GM10248 (cell line): Measurements from ENCODE around the gene ACVR1B.

ENCODE experiments used
- CTCF ChIA-PET: fragments of 300-600 bp; sonication (Branson Sonifier 250); formaldehyde crosslinking; extraction: SDS; loops from one replicate; lab custom pipeline; 2021; ENCODE audit warnings: antibody characterized with exemption; lab: Yijun Ruan, JAX
- POLR2A ChIA-PET: fragments of 350-650 bp; sonication (Branson Sonifier 250); formaldehyde crosslinking; extraction: SDS; loops from one replicate; lab custom pipeline; 2020; ENCODE audit warnings: antibody characterized with exemption; lab: Yijun Ruan, JAX
- DNase-seq: peaks from one replicate; pipeline ENCODE4 v3.0.0; 2012; ENCODE audit errors: extremely low spot score
- CTCF ChIP-seq: IDR thresholded peaks from 2 replicates; pipeline ENCODE4 v1.5.1; 2012; ENCODE audit warnings: mild to moderate bottlenecking, low read depth; ENCODE audit errors: extremely low read depth, missing control alignments, control extremely low read depth

Gene ACVR1B

GRCh38 chr12:51911788-51912711, 39.4 kb upstream of the ACVR1B start:
- CTCF ChIA-PET, result interaction anchor here (0.9 to 6.2 kb wide), 2 partner anchors 11 to 1154 kb away, joined by 3 to 42 read pairs; no protein-coding TSS in a partner anchor
- TF ChIP-seq CTCF, result no peak
- POLR2A ChIA-PET, result no interaction called here
- no peak for DNase-seq

DNA sequence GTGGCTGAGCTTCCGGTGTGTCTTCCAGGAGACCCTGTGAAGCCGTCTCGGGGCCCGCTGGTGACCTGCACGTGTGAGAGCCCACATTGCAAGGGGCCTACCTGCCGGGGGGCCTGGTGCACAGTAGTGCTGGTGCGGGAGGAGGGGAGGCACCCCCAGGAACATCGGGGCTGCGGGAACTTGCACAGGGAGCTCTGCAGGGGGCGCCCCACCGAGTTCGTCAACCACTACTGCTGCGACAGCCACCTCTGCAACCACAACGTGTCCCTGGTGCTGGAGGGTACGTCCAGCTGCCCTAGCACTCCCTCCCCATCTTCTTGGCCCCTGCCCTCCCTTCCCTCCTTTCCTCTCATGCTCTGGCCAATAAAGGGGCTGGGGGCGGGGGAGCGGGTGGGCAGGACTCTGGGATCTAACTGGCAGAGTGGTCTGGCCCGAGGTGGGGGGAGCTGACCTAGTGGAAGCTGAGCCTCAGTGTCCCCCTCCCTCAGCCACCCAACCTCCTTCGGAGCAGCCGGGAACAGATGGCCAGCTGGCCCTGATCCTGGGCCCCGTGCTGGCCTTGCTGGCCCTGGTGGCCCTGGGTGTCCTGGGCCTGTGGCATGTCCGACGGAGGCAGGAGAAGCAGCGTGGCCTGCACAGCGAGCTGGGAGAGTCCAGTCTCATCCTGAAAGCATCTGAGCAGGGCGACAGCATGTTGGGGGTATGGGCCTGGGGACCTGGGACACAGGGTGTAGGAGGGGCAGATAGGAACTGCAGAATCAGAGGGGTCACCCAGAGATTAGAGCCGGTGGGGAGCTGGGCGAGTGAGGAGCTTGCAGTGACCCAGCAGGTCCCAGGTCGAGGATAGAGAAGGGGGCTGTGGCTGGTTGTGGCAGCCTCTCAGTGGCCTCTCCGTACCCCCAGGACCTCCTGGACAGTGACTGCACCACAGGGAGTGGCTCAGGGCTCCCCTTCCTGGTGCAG, 38.1 kb upstream of the ACVR1B start:
- no peak for TF ChIP-seq CTCF
- POLR2A ChIA-PET, result no interaction called here
- DNase-seq, result no peak
- CTCF ChIA-PET, result interaction anchor here (0.9 to 6.2 kb wide), 5 partner anchors 10 to 1153 kb away, joined by 3 to 42 read pairs (median 5); no protein-coding TSS in a partner anchor

- CTCF ChIA-PET, result interaction anchor here (1.6 to 6.2 kb wide), 3 partner anchors 9 to 111 kb away, joined by 5 to 42 read pairs (median 7); no protein-coding TSS in a partner anchor
- DNase-seq, result no peak
- TF ChIP-seq CTCF, result no peak
- POLR2A ChIA-PET, result no interaction called here
These were observed 37.2 kb upstream of the ACVR1B start for GRCh38 chr12:51914034-51914923.

GRCh38 chr12:51915003-51915625, 36.4 kb upstream of the ACVR1B start:
- CTCF ChIA-PET, result interaction anchor here (2.2 to 6.2 kb wide), 2 partner anchors 8 to 110 kb away, joined by 7 to 42 read pairs; no protein-coding TSS in a partner anchor
- POLR2A ChIA-PET, result no interaction called here
- DNase-seq, result no peak
- no peak for TF ChIP-seq CTCF

- CTCF ChIA-PET, result interaction anchor here (1.0 to 6.2 kb wide), 3 partner anchors 7 to 110 kb away, joined by 3 to 42 read pairs (median 6); no protein-coding TSS in a partner anchor
These were observed 35.5 kb upstream of the ACVR1B start for GRCh38 chr12:51915951-51916350.

More at GRCh38 chr12:51915951-51916350, 35.5 kb upstream of the ACVR1B start:
- no peak for DNase-seq
- POLR2A ChIA-PET, result no interaction called here
- TF ChIP-seq CTCF, result no peak
